ENCODE measurements around the gene PRKN. TPM values are rescaled to one million over a fixed set of nuclear protein-coding genes. Genes with fewer than 3 reads are reported as not detected.

PRKN gene
- polyA plus RNA-seq, 6 donors from 2014 or later = 1.4 to 9.3 (median 3.6) TPM

DNA sequence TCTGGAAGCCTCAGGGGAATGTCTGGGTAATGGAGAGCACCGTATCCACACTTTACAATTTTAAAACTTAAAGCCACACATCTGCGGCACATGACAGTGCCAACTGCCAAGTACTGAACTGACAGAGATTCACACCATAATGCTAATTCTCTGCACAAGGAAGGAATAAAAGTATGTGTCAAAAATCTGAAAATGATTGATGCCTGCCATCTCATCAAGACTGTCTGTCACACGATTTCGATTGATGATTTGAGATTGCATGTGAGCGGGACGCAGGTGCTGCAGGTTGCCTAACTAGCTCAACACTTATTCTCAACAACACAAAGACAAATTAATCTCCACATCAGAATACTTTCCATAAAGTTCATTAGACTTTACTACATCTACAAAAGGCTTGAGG lies 391.2 kb downstream of the PRKN start:
- DNase-seq (no peak), ATAC-seq (ENCODE audit: low read depth in 2 of 2) (no peak)
- H3K36me3 Mint-ChIP-seq = no peaks in the 10 kb centered on the region
- no peaks in the 10 kb centered on the region for H3K4me1 Mint-ChIP-seq
- H3K4me3 Mint-ChIP-seq = no peak overlapping the region
- H3K27me3 Mint-ChIP-seq = no peaks in the 10 kb centered on the region
- peak overlapping the region in 1 of 6 donors; percentile 15 for H3K27ac Mint-ChIP-seq
- H3K9me3 Mint-ChIP-seq = peaks cover 0 to 16% (median 8%) of the 10 kb centered on the region in 7 donors

DNA sequence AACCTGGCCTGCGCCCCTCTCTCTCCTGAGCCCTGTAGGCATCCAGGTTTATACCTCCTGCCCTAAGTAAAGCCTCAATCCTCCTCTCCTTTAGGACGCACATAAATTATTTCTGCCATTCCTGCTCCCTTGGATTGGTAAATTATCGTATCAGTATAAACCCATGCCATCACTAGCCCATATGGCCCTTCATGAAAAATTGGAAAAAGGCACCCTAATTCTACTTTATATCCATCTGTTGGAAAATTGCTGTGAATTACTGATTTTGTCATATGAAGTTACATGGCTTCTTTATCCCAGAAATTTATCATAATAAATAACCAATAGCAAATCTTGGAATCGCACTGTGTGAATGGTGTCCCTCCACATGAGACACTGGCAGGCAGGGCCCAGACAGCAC lies 395.2 kb downstream of the PRKN start:
- DNase-seq (no peak), ATAC-seq (ENCODE audit: low read depth in 2 of 2) (no peak)
- Mint-ChIP-seq H3K4me1 (no peaks in the 10 kb centered on the region), H3K4me3 (no peak overlapping the region), H3K9me3 (peaks cover under 1 to 14% (median 5%) of the 10 kb centered on the region in 7 donors), H3K36me3 (no peaks in the 10 kb centered on the region), H3K27me3 (no peaks in the 10 kb centered on the region), H3K27ac (no peak overlapping the region)

DNA sequence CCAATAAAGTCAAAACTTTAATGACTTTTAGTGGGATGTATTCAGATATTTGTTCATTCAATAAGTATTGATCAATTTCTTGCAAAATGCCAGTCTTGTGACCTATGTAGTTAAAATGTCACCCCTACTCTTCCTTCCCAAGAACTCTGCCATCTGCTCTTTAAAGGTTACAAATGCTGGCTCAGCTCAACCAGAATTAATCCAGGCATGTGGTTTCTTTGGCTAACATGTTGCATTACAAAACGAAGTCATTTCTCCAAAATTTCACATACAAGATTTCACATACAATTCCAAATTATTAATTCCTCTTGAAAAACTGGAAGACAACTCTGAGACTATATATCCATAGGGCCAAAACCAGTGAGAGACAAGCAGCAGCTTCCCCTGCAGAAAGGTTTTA lies 395.7 kb downstream of the PRKN start:
- no peak overlapping the region for H3K4me3 Mint-ChIP-seq
- DNase-seq (no peak), ATAC-seq (ENCODE audit: low read depth in 2 of 2) (no peak)
- H3K27me3 Mint-ChIP-seq = no peaks in the 10 kb centered on the region
- no peaks in the 10 kb centered on the region for H3K4me1 Mint-ChIP-seq
- peaks cover 0 to 11% (median 5%) of the 10 kb centered on the region in 7 donors for H3K9me3 Mint-ChIP-seq
- H3K27ac Mint-ChIP-seq = peak overlapping the region in 1 of 6 donors; percentile 15
- no peaks in the 10 kb centered on the region for H3K36me3 Mint-ChIP-seq

DNA sequence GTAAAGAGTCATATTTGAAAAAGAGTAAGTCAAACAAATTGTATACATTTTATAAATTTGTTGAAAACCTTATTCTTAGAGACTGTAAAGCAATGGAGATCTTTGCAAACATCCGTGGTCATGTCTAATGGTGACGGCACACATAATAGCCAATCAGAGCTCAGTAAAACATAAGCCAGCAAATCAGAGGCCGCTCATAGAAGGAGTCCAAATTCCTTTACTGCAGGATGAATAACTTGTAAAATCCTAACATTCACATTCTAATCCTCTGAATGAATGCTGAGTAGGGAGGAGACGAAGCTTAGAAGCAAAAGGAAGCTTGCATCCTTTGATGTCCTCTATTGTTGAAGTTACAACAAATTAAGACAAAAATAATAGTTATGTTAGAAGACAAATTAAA lies 401.7 kb downstream of the PRKN start:
- ATAC-seq (ENCODE audit: low read depth in 2 of 2) (no peak), DNase-seq (no peak)
- Mint-ChIP-seq H3K4me3 (no peak overlapping the region), H3K9me3 (peaks cover 9 to 25% (median 10%) of the 10 kb centered on the region in 7 donors), H3K27ac (no peak overlapping the region), H3K27me3 (no peaks in the 10 kb centered on the region), H3K4me1 (no peaks in the 10 kb centered on the region), H3K36me3 (no peaks in the 10 kb centered on the region)

DNA sequence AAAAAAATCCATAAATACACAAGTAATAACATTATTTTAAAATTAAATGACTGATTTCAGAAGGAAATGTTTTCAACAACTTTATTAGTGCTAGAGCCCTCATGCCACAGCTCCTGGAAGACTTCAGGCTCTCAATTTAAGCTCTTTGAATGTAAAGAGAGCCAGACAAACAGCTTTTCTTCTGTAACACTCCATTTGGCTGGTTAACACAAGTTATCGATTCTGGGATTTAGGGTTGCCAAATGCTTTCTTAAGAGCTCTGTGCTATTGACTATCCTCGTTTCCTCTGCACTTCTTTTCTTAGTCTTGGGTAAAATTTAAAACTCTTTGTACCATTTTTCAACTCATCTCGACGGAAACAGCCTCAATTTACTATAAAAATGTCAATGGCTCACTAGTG lies 402.5 kb downstream of the PRKN start:
- H3K9me3 Mint-ChIP-seq = peaks cover 9 to 29% (median 13%) of the 10 kb centered on the region in 7 donors

DNA sequence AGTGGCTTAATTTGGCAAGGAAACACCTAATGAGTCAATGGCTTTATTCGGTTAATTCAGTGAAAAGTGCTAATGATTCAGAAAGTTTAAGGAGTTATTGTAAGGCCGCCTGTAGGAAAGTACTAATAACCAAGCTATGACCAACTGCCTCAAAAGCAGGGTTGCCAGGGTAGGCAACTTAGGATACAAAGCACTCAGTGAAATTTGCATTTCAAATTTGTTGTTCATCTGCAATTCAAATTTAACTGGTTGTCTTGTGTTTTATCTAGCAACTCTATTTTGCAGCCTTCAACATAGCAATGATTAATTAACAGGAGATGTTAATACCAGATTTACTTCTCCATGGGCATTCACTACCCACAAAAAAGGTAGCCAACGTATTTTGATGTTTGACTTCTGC lies 412.3 kb downstream of the PRKN start:
- Mint-ChIP-seq H3K36me3 (peaks cover 0 to 4% of the 10 kb centered on the region in 2 donors), H3K9me3 (peaks cover 0 to 5% (median 2%) of the 10 kb centered on the region in 7 donors), H3K4me3 (no peak overlapping the region), H3K27ac (no peak overlapping the region), H3K4me1 (no peaks in the 10 kb centered on the region), H3K27me3 (no peaks in the 10 kb centered on the region)
- ATAC-seq (ENCODE audit: low read depth in 2 of 2) = no peak
- no peak for DNase-seq

More for the DNA sequence above, 402.5 kb downstream of the PRKN start:
- H3K4me1 Mint-ChIP-seq = no peaks in the 10 kb centered on the region
- no peak overlapping the region for H3K27ac Mint-ChIP-seq
- no peak for DNase-seq
- ATAC-seq (ENCODE audit: low read depth in 2 of 2) = no peak
- no peaks in the 10 kb centered on the region for H3K27me3 Mint-ChIP-seq
- peaks cover 0 to 1% of the 10 kb centered on the region in 2 donors for H3K36me3 Mint-ChIP-seq
- no peak overlapping the region for H3K4me3 Mint-ChIP-seq

DNA sequence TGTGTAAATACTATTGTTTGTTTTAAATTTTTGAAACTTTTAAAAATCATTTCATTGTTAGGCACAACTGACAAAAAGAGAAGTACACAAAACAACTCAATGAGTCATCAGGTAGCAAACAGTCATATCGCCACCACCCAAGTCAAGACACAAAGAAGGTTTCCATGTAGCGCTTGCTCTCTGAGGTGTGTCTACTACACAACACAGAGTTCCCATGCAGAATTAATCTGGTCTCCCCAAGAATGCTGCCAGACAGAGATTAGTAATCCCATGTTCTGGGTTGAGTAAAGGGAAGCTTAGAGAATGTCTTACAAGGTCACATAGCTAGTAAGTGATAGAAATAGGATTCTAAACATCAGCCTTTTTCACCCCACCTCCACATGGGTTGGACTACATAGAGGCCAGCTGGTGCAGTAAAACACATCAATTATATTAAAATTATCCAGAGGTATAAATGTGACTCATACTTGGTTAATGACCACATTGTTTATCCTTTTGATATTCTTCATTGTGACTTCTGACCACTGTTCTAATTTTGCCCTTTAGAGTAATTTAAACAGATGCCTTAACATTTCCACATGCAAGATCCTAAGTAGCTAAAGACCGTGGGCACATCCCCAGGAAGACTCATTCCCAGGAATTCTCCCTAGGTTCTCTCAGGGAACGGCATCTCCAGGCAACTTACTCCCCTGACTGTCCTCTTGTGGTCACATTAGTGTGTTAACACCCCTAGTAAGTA lies 413.5 kb downstream of the PRKN start:
- no peak overlapping the region for H3K27ac Mint-ChIP-seq
- ATAC-seq (ENCODE audit: low read depth in 2 of 2) (no peak), DNase-seq (no peak)
- no peak overlapping the region for H3K4me3 Mint-ChIP-seq
- H3K9me3 Mint-ChIP-seq = peaks cover 0 to 10% (median 3%) of the 10 kb centered on the region in 7 donors
- H3K27me3 Mint-ChIP-seq = no peaks in the 10 kb centered on the region
- H3K36me3 Mint-ChIP-seq = peaks cover 0 to 6% of the 10 kb centered on the region in 2 donors
- H3K4me1 Mint-ChIP-seq = no peaks in the 10 kb centered on the region

DNA sequence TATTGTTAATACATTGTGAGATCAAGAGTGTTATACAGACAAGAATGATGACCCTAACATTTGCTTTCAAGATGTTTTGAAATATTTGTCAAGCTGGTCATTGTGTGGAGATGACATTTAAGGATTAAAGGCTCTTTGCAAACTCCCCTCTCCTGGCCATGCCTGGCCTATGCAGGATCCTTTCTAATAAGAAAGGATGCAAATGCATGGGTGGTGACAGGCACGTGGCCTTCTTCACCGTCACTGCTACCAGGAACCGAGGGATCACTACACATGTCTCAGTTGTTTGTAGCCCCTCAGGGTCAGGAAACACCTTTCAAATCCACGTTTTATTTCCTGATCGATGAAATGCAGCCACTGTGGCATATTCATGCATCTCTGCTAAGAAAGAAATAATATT lies 419.7 kb downstream of the PRKN start:
- ATAC-seq (ENCODE audit: low read depth in 2 of 2) (no peak), DNase-seq (no peak)
- Mint-ChIP-seq H3K27ac (no peak overlapping the region), H3K4me1 (no peaks in the 10 kb centered on the region), H3K4me3 (no peak overlapping the region), H3K27me3 (no peaks in the 10 kb centered on the region), H3K36me3 (peaks cover 0 to 6% of the 10 kb centered on the region in 2 donors), H3K9me3 (peaks cover 0 to 9% (median 5%) of the 10 kb centered on the region in 7 donors)

DNA sequence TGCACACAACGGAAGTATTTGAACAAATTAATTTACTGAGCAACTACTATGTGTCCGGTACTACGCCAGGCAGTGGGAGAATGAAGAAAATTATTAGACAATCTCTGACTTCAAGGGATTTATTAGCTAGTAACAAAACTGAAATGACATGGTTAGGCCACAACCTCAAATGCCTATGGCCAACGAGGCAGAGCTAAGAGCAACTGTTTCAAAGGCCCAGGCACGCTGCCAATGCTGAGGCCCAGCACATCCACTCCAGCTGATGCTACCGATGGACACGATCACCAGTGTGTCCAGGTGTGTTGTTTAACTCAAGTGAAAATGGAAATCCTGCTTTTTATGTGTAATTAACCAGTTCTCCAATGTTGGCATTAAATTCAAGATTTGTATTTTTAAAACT lies 420.9 kb downstream of the PRKN start:
- peaks cover 0 to 9% (median 6%) of the 10 kb centered on the region in 7 donors for H3K9me3 Mint-ChIP-seq
- H3K4me3 Mint-ChIP-seq = no peak overlapping the region
- DNase-seq (no peak), ATAC-seq (ENCODE audit: low read depth in 2 of 2) (no peak)
- peaks cover 0 to 6% of the 10 kb centered on the region in 2 donors for H3K36me3 Mint-ChIP-seq
- no peaks in the 10 kb centered on the region for H3K27me3 Mint-ChIP-seq
- no peaks in the 10 kb centered on the region for H3K4me1 Mint-ChIP-seq
- no peak overlapping the region for H3K27ac Mint-ChIP-seq

DNA sequence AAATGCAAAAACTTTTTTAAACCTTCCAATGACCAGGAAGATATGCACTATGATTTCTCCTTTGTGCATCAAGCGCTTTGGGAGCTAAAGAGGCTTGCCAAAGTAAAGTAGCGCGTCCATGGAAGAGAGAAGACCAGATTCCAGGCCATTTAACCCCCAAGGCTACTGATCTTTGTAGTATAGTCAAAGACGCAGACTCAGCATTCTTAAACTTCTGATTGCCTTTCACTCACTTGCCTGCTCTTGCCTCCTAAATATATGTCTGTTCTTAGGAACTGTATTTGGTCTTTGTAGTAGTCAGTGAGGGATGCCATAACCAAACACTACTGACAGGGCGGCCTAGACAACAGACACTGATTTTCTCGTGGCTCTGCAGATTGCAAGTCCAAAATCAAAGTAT lies 426.4 kb downstream of the PRKN start:
- Mint-ChIP-seq H3K4me1 (peaks cover 0 to 3% (median 0%) of the 10 kb centered on the region in 3 donors), H3K9me3 (peaks cover 0 to 3% (median 0%) of the 10 kb centered on the region in 7 donors), H3K4me3 (no peak overlapping the region), H3K27me3 (no peaks in the 10 kb centered on the region), H3K27ac (no peak overlapping the region), H3K36me3 (no peaks in the 10 kb centered on the region)
- DNase-seq (no peak), ATAC-seq (ENCODE audit: low read depth in 2 of 2) (no peak)

DNA sequence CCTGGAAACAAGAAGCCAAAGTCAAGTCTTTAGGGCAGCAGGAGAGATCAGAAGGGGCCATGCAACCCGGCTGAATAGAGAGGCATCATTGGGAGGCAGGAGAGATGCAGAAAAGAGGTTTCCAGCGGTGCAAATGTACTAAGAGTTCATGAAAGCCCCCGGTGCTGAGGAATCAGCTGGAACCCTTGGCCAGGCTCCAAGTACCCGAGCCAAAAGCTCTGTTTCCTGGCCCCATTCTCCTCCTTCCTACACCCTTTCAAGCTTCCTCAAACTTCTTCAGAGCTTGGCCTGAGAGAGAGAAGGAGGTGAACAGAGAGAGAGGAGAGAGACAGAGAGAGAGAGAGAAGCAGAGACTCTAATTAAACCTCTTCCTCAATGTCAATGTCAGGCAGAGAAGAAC lies 433.5 kb downstream of the PRKN start:
- no peak overlapping the region for H3K27ac Mint-ChIP-seq
- H3K4me3 Mint-ChIP-seq = no peak overlapping the region

DNA sequence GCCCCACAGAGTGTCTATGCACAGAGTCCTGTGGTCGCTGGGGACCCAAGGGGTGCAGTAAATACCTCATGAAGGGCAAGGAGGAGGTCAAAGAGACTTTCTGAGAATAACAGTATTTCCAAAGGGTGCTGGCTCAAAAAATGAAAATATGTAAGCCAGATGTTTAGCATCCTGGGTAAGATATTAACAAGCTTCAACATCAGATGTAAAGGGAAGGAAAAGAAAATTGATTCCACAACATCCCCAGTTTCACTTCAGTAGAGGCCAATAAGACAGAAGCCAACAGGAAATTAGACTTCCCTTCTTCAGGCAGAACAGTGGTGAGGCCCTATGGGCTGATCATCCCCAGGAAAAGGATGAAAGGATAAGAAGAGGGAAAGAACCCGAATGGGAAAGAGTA lies 434.7 kb downstream of the PRKN start:
- ATAC-seq (ENCODE audit: low read depth in 2 of 2) (no peak), DNase-seq (no peak)
- peaks cover 0 to 3% (median 0%) of the 10 kb centered on the region in 3 donors for H3K4me1 Mint-ChIP-seq
- H3K9me3 Mint-ChIP-seq = peaks cover 0 to 5% (median 0%) of the 10 kb centered on the region in 7 donors
- H3K4me3 Mint-ChIP-seq = no peak overlapping the region
- H3K36me3 Mint-ChIP-seq = no peaks in the 10 kb centered on the region
- H3K27ac Mint-ChIP-seq = no peak overlapping the region
- H3K27me3 Mint-ChIP-seq = no peaks in the 10 kb centered on the region

More for the DNA sequence above, 433.5 kb downstream of the PRKN start:
- H3K4me1 Mint-ChIP-seq = peaks cover 0 to 3% (median 0%) of the 10 kb centered on the region in 3 donors
- H3K9me3 Mint-ChIP-seq = peaks cover 0 to 4% (median 0%) of the 10 kb centered on the region in 7 donors
- ATAC-seq (ENCODE audit: low read depth in 2 of 2) = no peak
- no peaks in the 10 kb centered on the region for H3K27me3 Mint-ChIP-seq
- no peak for DNase-seq
- no peaks in the 10 kb centered on the region for H3K36me3 Mint-ChIP-seq

DNA sequence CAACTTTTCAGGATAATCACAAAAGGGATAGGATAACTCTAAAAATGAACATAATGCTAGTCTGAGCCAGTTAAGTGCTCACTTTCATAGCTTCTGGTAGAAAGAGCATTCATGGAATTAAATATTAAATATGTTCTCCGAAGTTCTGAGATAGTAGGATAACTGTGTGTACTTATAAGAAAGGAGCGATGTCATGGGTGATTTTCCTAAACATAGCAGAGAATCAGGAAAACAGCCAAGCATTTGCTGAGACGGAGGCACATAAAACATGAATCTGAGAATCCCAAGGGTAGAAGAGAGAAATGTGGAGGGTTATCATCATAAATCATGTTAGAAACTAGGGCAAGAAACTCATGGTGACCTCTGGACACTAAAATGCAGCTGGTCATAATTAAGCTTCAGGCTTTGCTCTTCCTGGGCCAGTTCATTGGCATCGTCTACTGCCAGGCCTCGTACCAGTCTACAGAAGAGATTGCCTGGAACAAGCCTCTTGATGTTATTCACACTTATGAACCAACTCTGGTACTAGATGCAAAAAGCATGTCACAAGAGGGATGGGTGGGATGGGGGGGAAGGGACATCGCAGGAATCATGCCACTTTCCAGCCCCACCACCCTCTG lies 436.6 kb downstream of the PRKN start:
- Mint-ChIP-seq H3K36me3 (no peaks in the 10 kb centered on the region), H3K27me3 (no peaks in the 10 kb centered on the region), H3K27ac (no peak overlapping the region), H3K9me3 (peaks cover 0 to 5% (median 3%) of the 10 kb centered on the region in 7 donors), H3K4me1 (no peaks in the 10 kb centered on the region), H3K4me3 (no peak overlapping the region)
- ATAC-seq (ENCODE audit: low read depth in 2 of 2) = no peak
- DNase-seq = no peak

DNA sequence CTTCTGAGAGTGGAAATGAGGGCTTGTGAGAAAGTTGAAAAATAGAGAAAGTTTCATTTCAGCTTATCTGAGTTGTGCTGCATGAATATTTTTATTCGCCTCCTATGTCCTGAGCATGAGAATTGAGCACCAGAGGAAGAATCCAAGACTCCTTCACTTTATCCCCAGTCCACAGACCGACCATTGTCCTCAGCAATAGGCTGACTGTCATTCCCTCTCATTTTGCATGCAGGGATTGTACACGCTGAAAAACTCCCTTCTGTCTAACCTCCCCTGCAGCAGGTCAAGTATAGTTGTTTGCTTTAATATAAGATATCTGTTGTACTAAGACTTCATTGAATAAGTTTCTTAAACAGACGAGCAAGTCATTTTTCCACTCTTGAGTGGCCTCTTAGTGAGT lies 437.6 kb downstream of the PRKN start:
- DNase-seq (no peak), ATAC-seq (ENCODE audit: low read depth in 2 of 2) (no peak)
- Mint-ChIP-seq H3K4me3 (no peak overlapping the region), H3K27me3 (no peaks in the 10 kb centered on the region), H3K9me3 (peaks cover 0 to 4% (median 3%) of the 10 kb centered on the region in 7 donors), H3K27ac (no peak overlapping the region), H3K4me1 (no peaks in the 10 kb centered on the region), H3K36me3 (no peaks in the 10 kb centered on the region)

All from naive B cell (primary cell).